H1 (cell line): ENCODE results near the gene MAN1C1.

ENCODE experiments used
- BCL11A ChIP-seq, 2 experiments: IDR thresholded peaks; one replicate each; pipeline ENCODE4 v1.6.1; 2011; ENCODE audit warnings: low read depth in 2 of 2, low read length in 2 of 2, mild to moderate bottlenecking in 2 of 2
- CREB1 ChIP-seq: IDR thresholded peaks from 2 replicates; pipeline ENCODE4 v1.6.1; 2012; ENCODE audit warnings: inconsistent platforms
- FOSL1 ChIP-seq: IDR thresholded peaks from 2 replicates; pipeline ENCODE4 v1.6.1; 2011; ENCODE audit warnings: mild to moderate bottlenecking, low read depth, low read length, moderate library complexity; ENCODE audit not compliant: insufficient read depth
- POLR2A ChIP-seq, 2 experiments: IDR thresholded peaks; 1 replicate in 1 of 2; 2 replicates in 1 of 2; pipeline ENCODE4 v1.6.1; 2011; ENCODE audit warnings: low read depth in 2 of 2, low read length in 2 of 2, mild to moderate bottlenecking in 2 of 2; ENCODE audit errors: control extremely low read depth in 1 of 2
- POLR2AphosphoS5 ChIP-seq: IDR thresholded peaks from 2 replicates; pipeline ENCODE4 v1.6.1; 2011; ENCODE audit warnings: low read depth, low read length
- SIN3A ChIP-seq, 2 experiments: IDR thresholded peaks in 1 of 2; conservative IDR thresholded peaks in 1 of 2; 2 replicates each; pipeline ENCODE4 v1.6.1; 2011 to 2012; ENCODE audit warnings: low read length in 2 of 2, improper control_type of control experiment in 1 of 2, low read depth in 1 of 2, mild to moderate bottlenecking in 1 of 2
- TBP ChIP-seq: IDR thresholded peaks from 2 replicates; pipeline ENCODE4 v1.6.1; 2011; ENCODE audit warnings: low read depth, low read length, improper control_type of control experiment
- YY1 ChIP-seq: IDR thresholded peaks from 2 replicates; pipeline ENCODE4 v1.6.1; 2011; ENCODE audit warnings: low read depth, mild to moderate bottlenecking, low read length
- TF ChIP-seq, protein P1 (sequence below), 3 experiments: IDR thresholded peaks; 1 replicate in 2 of 3; 2 replicates in 1 of 3; pipeline versions ENCODE4 v1.5.1 to v1.6.1; 2011; ENCODE audit warnings: low read length in 3 of 3, mild to moderate bottlenecking in 3 of 3, inconsistent platforms in 2 of 3, low read depth in 1 of 3, moderate library complexity in 1 of 3; ENCODE audit not compliant: insufficient read depth in 1 of 3; ENCODE audit errors: control extremely low read depth in 1 of 3

DNA sequence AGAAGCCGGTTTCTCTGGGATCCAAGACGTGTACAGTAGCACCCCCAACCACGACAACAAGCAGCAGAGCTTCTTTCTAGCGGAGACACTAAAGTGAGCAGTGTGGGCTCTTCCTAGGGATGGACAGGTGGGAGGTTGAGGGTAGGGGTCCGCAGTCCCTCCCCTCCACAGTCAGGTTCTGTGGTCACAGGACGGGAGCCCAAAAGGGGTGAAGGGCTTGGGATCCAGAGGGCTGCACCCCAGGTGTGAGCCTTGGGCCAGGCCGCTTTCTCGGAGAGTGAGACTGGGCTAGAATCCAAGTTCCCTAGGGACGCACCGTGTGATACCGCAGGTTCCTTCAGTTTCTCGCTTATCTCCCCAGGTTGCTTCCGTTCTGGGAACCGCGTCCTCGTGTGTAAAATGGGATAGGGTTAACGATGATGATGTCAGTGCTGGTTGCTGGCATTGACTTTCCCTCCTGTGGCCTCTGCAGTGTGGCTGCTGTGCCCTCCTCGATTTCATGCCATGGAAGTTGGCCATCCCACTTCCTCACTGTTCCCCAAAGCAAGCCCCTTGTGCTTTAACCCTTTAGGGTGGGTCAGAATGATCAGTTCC lies 166.1 kb downstream of the MAN1C1 start:
- TF ChIP-seq POLR2A (IDR thresholded peaks at IDR 0.05; ENCODE audit: control extremely low read depth in 1 of 2, low read depth in 2 of 2, low read length in 2 of 2): no peak
- no peak for TF ChIP-seq FOSL1
- no peak for TF ChIP-seq BCL11A (IDR thresholded peaks at IDR 0.05; ENCODE audit: low read depth in 2 of 2, low read length in 2 of 2)
- no peak for TF ChIP-seq SIN3A (conservative IDR thresholded peaks at IDR 0.05 in 1 of 2, IDR thresholded peaks at IDR 0.05 in 1 of 2; ENCODE audit: low read depth in 1 of 2, low read length in 2 of 2)
- TF ChIP-seq YY1: no peak
- TF ChIP-seq, protein P1, sequence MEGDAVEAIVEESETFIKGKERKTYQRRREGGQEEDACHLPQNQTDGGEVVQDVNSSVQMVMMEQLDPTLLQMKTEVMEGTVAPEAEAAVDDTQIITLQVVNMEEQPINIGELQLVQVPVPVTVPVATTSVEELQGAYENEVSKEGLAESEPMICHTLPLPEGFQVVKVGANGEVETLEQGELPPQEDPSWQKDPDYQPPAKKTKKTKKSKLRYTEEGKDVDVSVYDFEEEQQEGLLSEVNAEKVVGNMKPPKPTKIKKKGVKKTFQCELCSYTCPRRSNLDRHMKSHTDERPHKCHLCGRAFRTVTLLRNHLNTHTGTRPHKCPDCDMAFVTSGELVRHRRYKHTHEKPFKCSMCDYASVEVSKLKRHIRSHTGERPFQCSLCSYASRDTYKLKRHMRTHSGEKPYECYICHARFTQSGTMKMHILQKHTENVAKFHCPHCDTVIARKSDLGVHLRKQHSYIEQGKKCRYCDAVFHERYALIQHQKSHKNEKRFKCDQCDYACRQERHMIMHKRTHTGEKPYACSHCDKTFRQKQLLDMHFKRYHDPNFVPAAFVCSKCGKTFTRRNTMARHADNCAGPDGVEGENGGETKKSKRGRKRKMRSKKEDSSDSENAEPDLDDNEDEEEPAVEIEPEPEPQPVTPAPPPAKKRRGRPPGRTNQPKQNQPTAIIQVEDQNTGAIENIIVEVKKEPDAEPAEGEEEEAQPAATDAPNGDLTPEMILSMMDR (IDR thresholded peaks at IDR 0.05; ENCODE audit: control extremely low read depth in 1 of 3, insufficient read depth in 1 of 3, low read depth in 1 of 3, low read length in 3 of 3): no peak
- TF ChIP-seq CREB1: no peak
- TF ChIP-seq TBP: no peak
- TF ChIP-seq POLR2AphosphoS5: no peak
